Muscle layer of duodenum (tissue), 2 donors: Measurements from ENCODE around the gene DDR2.

ENCODE experiments used
- H3K27ac ChIP-seq: one replicate; pipeline ENCODE4 v1.7.0; 2013; ENCODE audit warnings: mild to moderate bottlenecking, low read length
- H3K27me3 ChIP-seq: one replicate; pipeline ENCODE4 v1.7.0; 2013; ENCODE audit warnings: low read depth, mild to moderate bottlenecking, control low read depth, low read length
- H3K36me3 ChIP-seq, 2 donors: one replicate each; pipeline ENCODE4 v1.7.0; 2013; ENCODE audit warnings: low read length in 2 of 2, control low read depth in 1 of 2, mild to moderate bottlenecking in 1 of 2; ENCODE audit not compliant: insufficient read depth in 2 of 2, control insufficient read depth in 1 of 2
- H3K4me1 ChIP-seq, 2 donors: one replicate each; pipeline ENCODE4 v1.7.0; 2013; ENCODE audit warnings: low read length in 2 of 2, mild to moderate bottlenecking in 2 of 2, control low read depth in 1 of 2, moderate library complexity in 1 of 2; ENCODE audit not compliant: insufficient read depth in 2 of 2, control insufficient read depth in 1 of 2
- H3K4me3 ChIP-seq, 2 donors: one replicate each; pipeline ENCODE4 v1.7.0; 2013; ENCODE audit warnings: low read length in 2 of 2, low read depth in 1 of 2, mild to moderate bottlenecking in 1 of 2
- H3K9me3 ChIP-seq, 2 donors: one replicate each; pipeline ENCODE4 v1.7.0; 2013; ENCODE audit warnings: low read length in 2 of 2, control low read depth in 1 of 2, mild to moderate bottlenecking in 1 of 2; ENCODE audit not compliant: control insufficient read depth in 1 of 2
- donor health status: healthy.

Gene DDR2

GRCh38 chr1:162710780-162711465 is 78.7 kb downstream of the DDR2 start:
- Histone ChIP-seq H3K27ac (peak overlapping the region; percentile 73), H3K9me3 (no peaks in the 10 kb centered on the region), H3K27me3 (no peaks in the 10 kb centered on the region), H3K4me3 (no peak overlapping the region), H3K4me1 (peaks cover 8 to 40% of the 10 kb centered on the region in 2 donors), H3K36me3 (peaks cover 0 to 7% of the 10 kb centered on the region in 2 donors)

DNA sequence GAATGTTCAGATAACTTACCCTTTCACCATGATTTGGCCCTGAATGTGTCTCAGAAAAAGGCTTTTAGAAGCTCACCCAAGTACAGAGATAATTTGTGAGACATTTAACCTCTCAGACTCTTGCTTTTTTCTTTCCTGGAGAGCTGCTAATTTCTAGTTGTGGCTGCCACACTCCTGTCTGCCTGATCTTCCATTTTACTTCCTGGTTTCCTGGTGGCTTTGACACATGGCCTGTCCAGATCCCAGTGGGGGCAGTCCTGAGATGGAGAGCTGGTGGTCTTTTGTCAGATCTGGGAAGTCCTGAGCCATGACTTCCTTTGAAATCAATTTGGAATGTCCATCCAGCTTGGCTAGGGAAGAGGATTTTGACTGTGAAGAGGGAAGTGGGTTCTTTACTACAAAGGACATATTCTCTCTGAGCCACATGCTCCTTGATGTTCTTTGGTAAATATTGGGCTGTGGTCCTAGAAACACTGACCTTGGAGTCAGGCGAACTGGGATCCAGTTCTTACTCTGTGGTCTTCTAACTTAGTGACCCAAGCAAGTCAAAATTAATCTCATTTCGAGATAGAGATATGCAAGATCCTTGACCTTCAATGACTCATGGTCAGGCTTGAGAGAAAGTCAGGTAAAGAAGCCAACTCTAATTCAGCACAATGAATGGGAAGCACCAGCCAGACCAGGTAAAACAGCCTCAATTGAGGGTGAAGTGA is 80.2 kb downstream of the DDR2 start:
- Histone ChIP-seq H3K4me3 (no peak overlapping the region), H3K9me3 (no peaks in the 10 kb centered on the region), H3K36me3 (no peaks in the 10 kb centered on the region), H3K27ac (no peak overlapping the region), H3K4me1 (peaks cover 8 to 31% of the 10 kb centered on the region in 2 donors), H3K27me3 (no peaks in the 10 kb centered on the region)

GRCh38 chr1:162716123-162716522 is 83.9 kb downstream of the DDR2 start:
- Histone ChIP-seq H3K27ac (no peak overlapping the region), H3K9me3 (no peaks in the 10 kb centered on the region), H3K4me3 (no peak overlapping the region), H3K4me1 (peaks cover 0 to 10% of the 10 kb centered on the region in 2 donors), H3K36me3 (no peaks in the 10 kb centered on the region), H3K27me3 (no peaks in the 10 kb centered on the region)

- Histone ChIP-seq H3K27me3 (no peaks in the 10 kb centered on the region), H3K9me3 (no peaks in the 10 kb centered on the region), H3K27ac (no peak overlapping the region), H3K4me3 (no peak overlapping the region), H3K4me1 (peaks cover 0 to 11% of the 10 kb centered on the region in 2 donors), H3K36me3 (no peaks in the 10 kb centered on the region)
Measured at GRCh38 chr1:162716552-162716951, 84.3 kb downstream of the DDR2 start.

DNA sequence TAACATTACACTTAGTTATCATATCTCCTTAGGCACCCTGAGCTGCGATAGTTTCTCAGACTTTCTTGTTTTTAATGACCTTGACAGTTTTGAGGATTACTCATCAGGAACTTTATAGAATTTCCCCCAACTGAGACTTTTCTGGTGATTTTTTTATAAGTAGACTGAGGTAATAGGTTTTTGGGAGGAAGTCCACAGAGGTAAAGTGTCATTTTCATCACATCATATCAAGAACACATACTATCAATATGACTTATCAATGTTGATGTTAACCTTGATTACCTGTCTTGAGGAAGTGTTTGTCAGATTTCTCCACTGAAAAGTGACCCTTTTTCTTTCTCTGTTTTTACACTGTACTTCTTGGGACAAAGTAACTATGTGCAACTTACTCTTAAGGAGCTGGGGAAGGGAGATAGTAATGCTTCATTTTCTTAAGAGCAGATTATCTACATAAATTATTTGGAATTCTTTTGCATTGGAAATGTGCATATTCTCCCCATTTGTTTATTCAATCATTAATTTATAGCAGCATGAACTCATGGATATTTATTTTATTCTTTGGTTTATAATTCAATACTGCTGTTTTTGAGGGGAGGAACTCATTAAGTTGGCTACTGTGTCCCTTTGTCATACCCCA is 85.4 kb downstream of the DDR2 start:
- H3K27ac ChIP-seq = no peak overlapping the region

DNA sequence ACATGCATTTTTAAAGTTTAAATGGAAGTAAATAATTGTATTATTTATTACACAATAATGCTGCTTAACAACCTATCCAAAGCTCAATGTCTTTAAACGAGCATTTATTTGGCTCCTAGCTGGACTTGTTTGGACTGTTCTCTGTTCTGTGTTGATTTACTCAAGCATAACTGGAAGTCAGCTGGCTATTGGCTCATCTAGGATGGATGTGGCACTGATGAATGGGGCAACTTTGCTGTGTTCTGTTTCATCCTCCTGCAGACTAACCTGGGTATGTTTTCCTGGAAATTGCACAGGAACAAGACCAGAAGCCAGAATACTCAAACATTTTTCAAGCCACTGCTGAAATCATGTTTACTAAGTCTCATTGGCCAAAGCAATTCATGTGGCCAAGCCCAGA is 87.4 kb downstream of the DDR2 start:
- H3K27ac ChIP-seq = no peak overlapping the region
- H3K4me3 ChIP-seq = no peak overlapping the region
- H3K4me1 ChIP-seq = peaks cover 0 to 11% of the 10 kb centered on the region in 2 donors

More for the DNA sequence above, 85.4 kb downstream of the DDR2 start:
- Histone ChIP-seq H3K9me3 (no peaks in the 10 kb centered on the region), H3K4me1 (peaks cover 0 to 11% of the 10 kb centered on the region in 2 donors), H3K4me3 (no peak overlapping the region), H3K36me3 (no peaks in the 10 kb centered on the region), H3K27me3 (no peaks in the 10 kb centered on the region)

DNA sequence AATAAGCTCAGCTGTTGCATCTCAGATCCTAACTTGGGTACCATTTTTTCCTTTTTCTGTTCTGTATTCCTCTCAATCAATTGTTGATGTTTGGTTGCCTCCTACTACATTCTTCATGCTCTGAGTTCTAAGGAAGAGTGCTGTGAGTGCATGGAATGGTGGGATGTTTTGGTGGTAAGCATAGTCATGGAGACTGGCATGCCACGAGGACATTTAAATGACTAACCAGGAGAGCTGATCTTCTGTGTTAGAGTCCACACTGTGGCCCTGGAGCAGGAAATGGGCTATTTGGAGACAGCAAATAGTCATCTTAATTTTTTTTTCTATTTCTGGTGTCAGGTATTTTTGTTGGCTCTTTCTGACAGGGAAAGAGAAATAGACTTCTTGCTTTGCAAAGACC is 88.7 kb downstream of the DDR2 start:
- Histone ChIP-seq H3K9me3 (no peaks in the 10 kb centered on the region), H3K4me3 (no peak overlapping the region), H3K27me3 (no peaks in the 10 kb centered on the region), H3K27ac (no peak overlapping the region), H3K36me3 (no peaks in the 10 kb centered on the region), H3K4me1 (peaks cover 0 to 10% of the 10 kb centered on the region in 2 donors)

More for the DNA sequence above, 87.4 kb downstream of the DDR2 start:
- no peaks in the 10 kb centered on the region for H3K27me3 ChIP-seq
- H3K9me3 ChIP-seq = no peaks in the 10 kb centered on the region
- H3K36me3 ChIP-seq = no peaks in the 10 kb centered on the region

DNA sequence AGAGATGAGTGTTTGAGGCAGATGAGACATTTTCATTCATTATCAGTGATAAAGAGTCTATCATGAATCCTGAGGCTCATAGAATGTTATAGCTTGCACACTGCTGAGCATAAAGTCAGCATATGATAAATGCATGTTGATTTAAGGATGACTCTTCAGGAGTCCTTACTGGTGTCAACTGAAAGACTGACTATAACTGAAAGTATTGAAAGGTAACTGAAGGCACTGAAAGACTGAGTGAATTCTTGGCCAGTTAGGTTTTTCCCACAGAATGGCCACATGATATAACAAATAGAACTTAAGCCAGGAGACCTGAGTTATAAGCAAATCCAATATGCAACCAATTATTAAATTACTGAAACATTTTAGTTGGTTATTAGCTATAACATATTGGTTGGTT is 89.2 kb downstream of the DDR2 start:
- Histone ChIP-seq H3K27ac (no peak overlapping the region), H3K9me3 (no peaks in the 10 kb centered on the region), H3K4me3 (no peak overlapping the region), H3K27me3 (no peaks in the 10 kb centered on the region), H3K36me3 (no peaks in the 10 kb centered on the region), H3K4me1 (peaks cover 0 to 5% of the 10 kb centered on the region in 2 donors)

GRCh38 chr1:162722036-162722435 is 89.8 kb downstream of the DDR2 start:
- no peak overlapping the region for H3K4me3 ChIP-seq
- no peaks in the 10 kb centered on the region for H3K27me3 ChIP-seq
- H3K4me1 ChIP-seq = peaks cover 0 to 4% of the 10 kb centered on the region in 2 donors
- H3K36me3 ChIP-seq = no peaks in the 10 kb centered on the region
- H3K27ac ChIP-seq = no peak overlapping the region
- H3K9me3 ChIP-seq = no peaks in the 10 kb centered on the region

DNA sequence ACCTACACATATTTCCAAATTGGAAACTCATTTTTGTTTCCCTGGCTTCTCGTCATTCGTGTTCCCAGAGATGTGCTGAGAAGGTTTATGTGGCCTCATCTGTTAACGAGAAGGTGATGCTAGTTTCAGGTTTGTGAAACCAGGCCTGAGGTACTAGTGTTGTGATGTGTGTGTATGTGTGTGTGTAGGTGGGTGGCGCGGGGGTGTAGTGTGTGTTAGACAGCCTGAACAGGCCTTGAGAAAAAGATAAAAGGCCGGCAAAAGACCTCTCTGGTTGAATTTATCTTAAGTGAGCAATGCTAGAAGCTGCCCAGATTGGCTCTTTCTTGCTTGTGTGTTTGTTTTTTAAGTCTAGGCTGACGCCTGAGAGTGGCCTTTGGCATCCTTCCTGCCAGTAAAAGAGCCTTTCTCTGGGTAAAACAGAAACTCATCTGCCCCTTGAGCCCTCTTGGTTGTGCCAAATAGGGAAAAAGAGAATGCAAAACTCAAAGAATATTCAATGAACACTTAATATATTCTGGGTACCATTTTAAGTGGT is 92.4 kb downstream of the DDR2 start:
- Histone ChIP-seq H3K27ac (no peak overlapping the region), H3K27me3 (no peaks in the 10 kb centered on the region), H3K9me3 (no peaks in the 10 kb centered on the region), H3K36me3 (no peaks in the 10 kb centered on the region), H3K4me1 (peaks cover 0 to 4% of the 10 kb centered on the region in 2 donors), H3K4me3 (no peak overlapping the region)

DNA sequence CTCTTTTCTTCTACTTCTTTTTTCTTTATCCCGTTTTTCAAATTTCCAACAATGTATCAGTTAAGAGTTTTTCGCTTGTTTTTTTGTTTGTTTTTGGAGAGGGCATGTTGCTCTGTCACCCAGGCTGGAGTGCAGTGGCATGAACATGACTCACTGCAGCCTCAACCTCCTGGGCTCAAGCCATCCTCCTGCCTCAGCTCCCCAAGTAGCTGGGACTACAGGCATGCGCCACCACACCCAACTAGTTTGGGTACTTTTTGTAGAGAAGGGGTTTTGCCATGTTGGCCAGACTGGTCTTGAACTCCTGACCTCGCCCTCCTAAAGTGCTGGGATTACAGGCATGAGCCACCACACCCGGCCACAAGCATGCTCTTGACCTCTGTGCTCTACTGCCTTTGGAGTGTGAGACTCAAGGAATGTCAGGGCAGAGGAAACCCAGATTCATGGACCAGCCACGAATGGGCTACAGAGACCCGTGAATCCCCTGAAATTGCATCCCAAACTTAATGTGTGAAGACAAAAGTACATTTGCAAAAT is 93.1 kb downstream of the DDR2 start:
- H3K9me3 ChIP-seq = no peaks in the 10 kb centered on the region
- H3K4me1 ChIP-seq = peaks cover 0 to 4% of the 10 kb centered on the region in 2 donors
- no peaks in the 10 kb centered on the region for H3K27me3 ChIP-seq
- no peak overlapping the region for H3K27ac ChIP-seq
- H3K36me3 ChIP-seq = no peaks in the 10 kb centered on the region
- H3K4me3 ChIP-seq = no peak overlapping the region
